ENCODE data around the gene CHCHD5. TPM values are rescaled to one million over a fixed set of nuclear protein-coding genes. Genes with fewer than 3 reads are reported as not detected.

Gene CHCHD5
- total RNA-seq, 1 experiment from 2014 or later = 37.1 TPM

- H3K4me1 ChIP-seq (ENCODE audit: insufficient read depth, low read length, poor library complexity, severe bottlenecking) = peaks cover 4% of the 10 kb centered on the region
- no TSS peak for BruUV-seq (replicated peaks)
Observed at GRCh38 chr2:112625474-112626114, 41.2 kb downstream of the CHCHD5 start.

GRCh38 chr2:112626604-112627059 is 42.2 kb downstream of the CHCHD5 start:
- CTCF ChIA-PET = interaction anchor here (0.5 to 1.7 kb wide), 7 partner anchors 19 to 332 kb away, joined by 3 to 9 read pairs (median 4); partner anchors contain the start of gene SLC20A1

More at GRCh38 chr2:112625474-112626114, 41.2 kb downstream of the CHCHD5 start:
- CTCF ChIA-PET = interaction anchor here (0.8 to 1.2 kb wide), 3 partner anchors 20 to 333 kb away, joined by 3 to 5 read pairs (median 4); partner anchors contain the start of gene SLC20A1
- Histone ChIP-seq H3K9me3 (ENCODE audit: low read depth, low read length, poor library complexity, severe bottlenecking) (no peaks in the 10 kb centered on the region), H3K27ac (ENCODE audit: low read depth, low read length, poor library complexity, severe bottlenecking) (no peak overlapping the region), H3K27me3 (replicated peaks; ENCODE audit: insufficient read depth, low read depth, low read length, poor library complexity) (no peaks in the 10 kb centered on the region), H3K4me3 (ENCODE audit: low read depth, low read length, poor library complexity, severe bottlenecking) (no peak overlapping the region), H3K36me3 (ENCODE audit: insufficient read depth, low read length, poor library complexity, severe bottlenecking) (no peaks in the 10 kb centered on the region)
- intact Hi-C loops (cut with micrococcal nuclease; ENCODE audit: unreplicated experiment) = loop anchor here (2.0 to 5.0 kb wide), 2 partner anchors 65 to 332 kb away; no protein-coding TSS in a partner anchor
- POLR2A ChIA-PET (ENCODE audit: low non-redundant PET) = no interaction called here
- no peak for DNase-seq (ENCODE audit: low spot score)
- TF ChIP-seq CTCF (conservative IDR thresholded peaks at IDR 0.05; ENCODE audit: low read depth, low read length) (no peak), EZH2 (IDR thresholded peaks at IDR 0.05; ENCODE audit: borderline replicate concordance, low read depth, low read length, poor library complexity, severe bottlenecking) (no peak)

More at GRCh38 chr2:112626604-112627059, 42.2 kb downstream of the CHCHD5 start:
- Histone ChIP-seq H3K4me3 (ENCODE audit: low read depth, low read length, poor library complexity, severe bottlenecking) (no peak overlapping the region), H3K4me1 (ENCODE audit: insufficient read depth, low read length, poor library complexity, severe bottlenecking) (peaks cover 10% of the 10 kb centered on the region), H3K27me3 (replicated peaks; ENCODE audit: insufficient read depth, low read depth, low read length, poor library complexity) (no peaks in the 10 kb centered on the region), H3K9me3 (ENCODE audit: low read depth, low read length, poor library complexity, severe bottlenecking) (no peaks in the 10 kb centered on the region), H3K27ac (ENCODE audit: low read depth, low read length, poor library complexity, severe bottlenecking) (no peak overlapping the region), H3K36me3 (ENCODE audit: insufficient read depth, low read length, poor library complexity, severe bottlenecking) (no peaks in the 10 kb centered on the region)
- intact Hi-C loops (cut with micrococcal nuclease; ENCODE audit: unreplicated experiment) = loop anchor here (1.0 to 5.0 kb wide), 3 partner anchors 64 to 331 kb away; no protein-coding TSS in a partner anchor
- POLR2A ChIA-PET (ENCODE audit: low non-redundant PET) = interaction anchor here (0.6 to 0.7 kb wide), 2 partner anchors 10 to 574 kb away, joined by 3 read pairs; no protein-coding TSS in a partner anchor
- DNase-seq (ENCODE audit: low spot score) = peak; percentile 71
- TF ChIP-seq EZH2 (IDR thresholded peaks at IDR 0.05; ENCODE audit: borderline replicate concordance, low read depth, low read length, poor library complexity, severe bottlenecking) (no peak), CTCF (conservative IDR thresholded peaks at IDR 0.05; ENCODE audit: low read depth, low read length) (peak; percentile 93)
- no TSS peak for BruUV-seq (replicated peaks)
